ENCODE measurements around the gene ASPSCR1. TPM values are rescaled to one million over a fixed set of nuclear protein-coding genes. Genes with fewer than 3 reads are reported as not detected.

The ASPSCR1 gene
- total RNA-seq, 1 donor from 2014 or later: 45.9 TPM

GRCh38 chr17:82061047-82061925, 83.9 kb downstream of the ASPSCR1 start:
- H3K27ac Mint-ChIP-seq (ENCODE audit: unreplicated experiment): no peak overlapping the region
- H3K9me3 Mint-ChIP-seq (ENCODE audit: unreplicated experiment): no peaks in the 10 kb centered on the region
- H3K36me3 Mint-ChIP-seq (ENCODE audit: unreplicated experiment): peaks cover 10% of the 10 kb centered on the region
- DNase-seq (ENCODE audit: extremely low spot score, unreplicated experiment): no peak
- no peak overlapping the region for H3K4me3 Mint-ChIP-seq (ENCODE audit: unreplicated experiment)
- H3K27me3 Mint-ChIP-seq (ENCODE audit: unreplicated experiment): no peaks in the 10 kb centered on the region
- peaks cover 7% of the 10 kb centered on the region for H3K4me1 Mint-ChIP-seq (ENCODE audit: unreplicated experiment)
- no peak for TF ChIP-seq CTCF (IDR thresholded peaks at IDR 0.05)

- no peak for TF ChIP-seq CTCF (IDR thresholded peaks at IDR 0.05)
These were observed 84.9 kb downstream of the ASPSCR1 start for GRCh38 chr17:82062076-82062983.

GRCh38 chr17:82062984-82063368, 85.5 kb downstream of the ASPSCR1 start:
- Mint-ChIP-seq H3K4me1 (ENCODE audit: unreplicated experiment) (peaks cover 7% of the 10 kb centered on the region), H3K27ac (ENCODE audit: unreplicated experiment) (no peak overlapping the region), H3K27me3 (ENCODE audit: unreplicated experiment) (no peaks in the 10 kb centered on the region), H3K36me3 (ENCODE audit: unreplicated experiment) (peaks cover 6% of the 10 kb centered on the region), H3K4me3 (ENCODE audit: unreplicated experiment) (no peak overlapping the region), H3K9me3 (ENCODE audit: unreplicated experiment) (no peaks in the 10 kb centered on the region)
- TF ChIP-seq CTCF (IDR thresholded peaks at IDR 0.05): no peak
- DNase-seq (ENCODE audit: extremely low spot score, unreplicated experiment): no peak

More at GRCh38 chr17:82062076-82062983, 84.9 kb downstream of the ASPSCR1 start:
- no peaks in the 10 kb centered on the region for H3K27me3 Mint-ChIP-seq (ENCODE audit: unreplicated experiment)
- no peaks in the 10 kb centered on the region for H3K9me3 Mint-ChIP-seq (ENCODE audit: unreplicated experiment)
- peaks cover 10% of the 10 kb centered on the region for H3K36me3 Mint-ChIP-seq (ENCODE audit: unreplicated experiment)
- H3K27ac Mint-ChIP-seq (ENCODE audit: unreplicated experiment): no peak overlapping the region
- H3K4me1 Mint-ChIP-seq (ENCODE audit: unreplicated experiment): peaks cover 7% of the 10 kb centered on the region
- no peak for DNase-seq (ENCODE audit: extremely low spot score, unreplicated experiment)
- no peak overlapping the region for H3K4me3 Mint-ChIP-seq (ENCODE audit: unreplicated experiment)

- Mint-ChIP-seq H3K9me3 (ENCODE audit: unreplicated experiment) (no peaks in the 10 kb centered on the region), H3K36me3 (ENCODE audit: unreplicated experiment) (peaks cover 5% of the 10 kb centered on the region), H3K4me3 (ENCODE audit: unreplicated experiment) (peak overlapping the region; percentile 63), H3K27ac (ENCODE audit: unreplicated experiment) (no peak overlapping the region), H3K27me3 (ENCODE audit: unreplicated experiment) (no peaks in the 10 kb centered on the region), H3K4me1 (ENCODE audit: unreplicated experiment) (peaks cover 7% of the 10 kb centered on the region)
- no peak for DNase-seq (ENCODE audit: extremely low spot score, unreplicated experiment)
- TF ChIP-seq CTCF (IDR thresholded peaks at IDR 0.05): no peak
These were observed 86.3 kb downstream of the ASPSCR1 start for GRCh38 chr17:82063424-82064415.

Measured in osteocyte (in vitro differentiated cells).